Measurements from ENCODE around the gene IL17C. TPM values are rescaled to one million over a fixed set of nuclear protein-coding genes. Genes with fewer than 3 reads are reported as not detected.

The IL17C gene
- total RNA-seq, 2 donors from 2014 or later = 0.97 TPM; not detected in 1

DNA sequence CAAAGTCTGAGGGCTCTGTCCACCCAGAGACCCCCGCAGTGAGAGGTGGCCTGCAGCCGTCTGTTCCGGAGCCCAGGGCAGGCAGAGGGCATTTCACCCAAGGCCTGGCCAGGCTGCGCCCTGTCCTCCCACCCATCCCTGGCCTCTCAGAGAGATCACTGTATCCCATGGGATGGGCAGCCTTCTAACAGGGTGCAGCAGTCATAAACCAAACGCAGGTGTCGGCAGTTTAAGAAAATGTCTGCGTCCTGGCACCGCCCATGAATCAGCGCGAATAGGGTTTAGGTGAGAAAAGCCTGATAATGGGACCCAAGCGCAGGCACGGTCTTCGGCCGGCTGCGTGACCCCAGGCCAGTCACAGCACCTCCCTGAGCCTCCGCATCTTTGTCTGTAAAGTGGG lies 7.1 kb downstream of the IL17C start:
- Histone ChIP-seq H3K9me3 (no peaks in the 10 kb centered on the region), H3K27me3 (replicated peaks; ENCODE audit: insufficient read depth) (peaks cover 4% of the 10 kb centered on the region), H3K4me1 (replicated peaks) (no peaks in the 10 kb centered on the region), H3K27ac (no peak overlapping the region), H3K36me3 (no peaks in the 10 kb centered on the region), H3K4me3 (no peak overlapping the region)
- DNase-seq (ENCODE audit: low spot score) = no peak
- WGBS = 90% methylated on average over 16 of the region's 16 CpGs
- TF ChIP-seq, protein P1, sequence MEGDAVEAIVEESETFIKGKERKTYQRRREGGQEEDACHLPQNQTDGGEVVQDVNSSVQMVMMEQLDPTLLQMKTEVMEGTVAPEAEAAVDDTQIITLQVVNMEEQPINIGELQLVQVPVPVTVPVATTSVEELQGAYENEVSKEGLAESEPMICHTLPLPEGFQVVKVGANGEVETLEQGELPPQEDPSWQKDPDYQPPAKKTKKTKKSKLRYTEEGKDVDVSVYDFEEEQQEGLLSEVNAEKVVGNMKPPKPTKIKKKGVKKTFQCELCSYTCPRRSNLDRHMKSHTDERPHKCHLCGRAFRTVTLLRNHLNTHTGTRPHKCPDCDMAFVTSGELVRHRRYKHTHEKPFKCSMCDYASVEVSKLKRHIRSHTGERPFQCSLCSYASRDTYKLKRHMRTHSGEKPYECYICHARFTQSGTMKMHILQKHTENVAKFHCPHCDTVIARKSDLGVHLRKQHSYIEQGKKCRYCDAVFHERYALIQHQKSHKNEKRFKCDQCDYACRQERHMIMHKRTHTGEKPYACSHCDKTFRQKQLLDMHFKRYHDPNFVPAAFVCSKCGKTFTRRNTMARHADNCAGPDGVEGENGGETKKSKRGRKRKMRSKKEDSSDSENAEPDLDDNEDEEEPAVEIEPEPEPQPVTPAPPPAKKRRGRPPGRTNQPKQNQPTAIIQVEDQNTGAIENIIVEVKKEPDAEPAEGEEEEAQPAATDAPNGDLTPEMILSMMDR (IDR thresholded peaks at IDR 0.05) = no peak
- TF ChIP-seq POLR2AphosphoS5 (IDR thresholded peaks at IDR 0.05) (no peak), POLR2A (IDR thresholded peaks at IDR 0.05) (no peak)
- intact Hi-C loops (cut with DNase I) = no loop called here

DNA sequence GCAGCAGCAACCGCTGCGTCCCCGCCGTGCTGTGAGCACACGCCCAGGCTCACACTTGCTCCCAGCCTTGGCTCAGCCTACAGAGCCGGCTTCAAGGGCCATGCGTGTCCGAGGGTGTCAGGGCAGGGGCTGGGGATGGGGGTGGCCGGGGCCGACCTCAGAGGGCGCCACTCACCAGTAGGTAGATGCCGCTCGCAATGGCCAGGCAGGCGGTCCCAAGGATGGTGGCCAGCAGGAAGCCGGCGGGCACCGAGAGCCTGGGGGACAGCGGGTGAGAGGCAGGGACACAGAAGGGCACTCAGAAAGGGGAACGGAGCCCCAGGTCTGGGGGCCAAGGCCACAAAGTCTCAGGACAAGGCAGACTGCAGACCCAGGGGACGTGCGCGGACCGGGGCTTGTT lies 7.6 kb downstream of the IL17C start:
- Histone ChIP-seq H3K9me3 (no peaks in the 10 kb centered on the region), H3K36me3 (no peaks in the 10 kb centered on the region), H3K27ac (no peak overlapping the region), H3K4me3 (no peak overlapping the region), H3K4me1 (replicated peaks) (no peaks in the 10 kb centered on the region), H3K27me3 (replicated peaks; ENCODE audit: insufficient read depth) (no peaks in the 10 kb centered on the region)
- intact Hi-C loops (cut with DNase I) = no loop called here
- 90% methylated on average over 23 of the region's 23 CpGs for WGBS
- TF ChIP-seq POLR2A (IDR thresholded peaks at IDR 0.05) (no peak), POLR2AphosphoS5 (IDR thresholded peaks at IDR 0.05) (no peak)
- TF ChIP-seq, protein P1 (IDR thresholded peaks at IDR 0.05) = no peak
- no peak for DNase-seq (ENCODE audit: low spot score)

DNA sequence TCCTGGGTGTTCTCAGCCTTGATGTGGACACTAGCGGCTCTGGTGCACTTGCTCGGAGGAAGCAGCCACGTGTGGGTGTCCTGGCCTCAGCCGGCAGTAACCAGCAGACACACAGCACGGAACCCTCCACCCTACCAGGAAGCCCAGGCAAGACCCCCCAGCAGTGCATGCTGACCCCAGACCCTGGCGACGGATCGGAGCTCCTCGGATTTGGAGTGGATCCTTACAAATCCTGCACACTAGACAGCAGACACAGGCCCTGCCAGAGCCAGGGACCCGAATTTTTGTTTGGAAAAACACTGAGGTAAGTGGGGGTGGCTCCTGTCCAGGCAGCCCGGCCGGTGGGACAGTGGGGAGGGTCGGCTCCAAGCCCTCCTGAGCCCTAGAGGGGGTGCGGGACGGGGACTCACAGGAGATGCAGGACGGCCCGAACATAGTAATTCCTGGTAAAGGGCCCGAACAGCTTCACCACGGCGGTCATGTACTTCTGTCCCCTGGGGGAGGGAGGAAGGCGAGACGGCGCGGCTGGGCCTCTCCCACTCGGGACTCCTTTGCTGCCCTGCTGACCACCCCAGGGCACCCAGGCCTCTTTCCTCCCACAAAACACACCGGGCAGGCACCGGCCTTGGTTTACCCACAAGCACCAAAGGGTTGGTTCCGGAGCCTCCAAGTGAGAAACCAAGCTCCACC lies 8.1 kb downstream of the IL17C start:
- intact Hi-C loops (cut with DNase I) = no loop called here
- no peaks in the 10 kb centered on the region for H3K36me3 ChIP-seq
- H3K4me3 ChIP-seq = no peak overlapping the region
- H3K9me3 ChIP-seq = no peaks in the 10 kb centered on the region
- TF ChIP-seq POLR2AphosphoS5 (IDR thresholded peaks at IDR 0.05) (no peak), POLR2A (IDR thresholded peaks at IDR 0.05) (no peak)
- TF ChIP-seq, protein P1 (IDR thresholded peaks at IDR 0.05) = no peak
- H3K27ac ChIP-seq = no peak overlapping the region
- no peak for DNase-seq (ENCODE audit: low spot score)
- H3K4me1 ChIP-seq (replicated peaks) = no peaks in the 10 kb centered on the region
- no peaks in the 10 kb centered on the region for H3K27me3 ChIP-seq (replicated peaks; ENCODE audit: insufficient read depth)
- 89% methylated on average over 28 of the region's 28 CpGs for WGBS

DNA sequence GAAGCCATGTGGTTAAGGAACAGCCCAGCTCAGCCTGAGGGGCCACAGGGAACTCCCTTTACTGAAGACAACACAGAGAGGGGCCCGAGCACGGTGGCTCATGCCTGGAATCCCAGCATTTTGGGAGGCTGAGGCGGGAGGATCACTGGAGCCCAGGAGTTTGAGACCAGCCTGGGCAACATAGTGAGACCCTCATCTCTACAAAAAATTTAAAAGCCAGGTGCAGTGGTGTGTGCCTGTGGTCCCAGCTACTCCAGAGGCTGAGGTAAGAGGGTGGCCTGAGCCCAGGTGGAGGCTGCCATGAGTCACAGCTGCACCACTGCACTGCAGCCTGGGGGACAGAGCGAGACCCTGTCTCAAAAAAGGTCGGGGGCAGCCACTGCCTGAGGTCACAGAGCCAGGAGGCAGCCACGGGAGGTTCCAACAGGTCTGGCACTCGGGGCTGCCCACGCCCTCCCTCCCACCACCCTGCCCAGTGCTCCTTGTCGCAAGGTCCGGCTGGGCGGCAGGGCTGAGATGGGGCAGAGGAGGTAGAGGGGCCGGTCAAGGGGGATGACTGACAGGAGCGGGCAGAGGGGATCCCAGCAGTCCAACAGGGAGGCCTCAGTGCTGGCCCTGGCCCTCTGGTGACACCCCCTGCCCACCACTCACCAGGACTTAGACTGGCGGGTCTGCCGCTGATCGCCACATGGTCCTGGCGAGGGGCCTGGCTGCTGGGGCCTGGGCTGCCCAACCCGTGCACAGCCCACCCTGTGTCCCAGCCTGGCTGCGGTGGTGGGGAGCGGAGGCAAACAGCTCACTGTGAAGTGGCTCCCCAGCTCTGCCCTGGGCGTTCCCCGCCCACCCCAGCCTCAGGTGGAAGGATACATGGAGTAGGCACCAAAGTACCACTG lies 9.1 kb downstream of the IL17C start:
- Histone ChIP-seq H3K4me1 (replicated peaks) (no peaks in the 10 kb centered on the region), H3K27ac (no peak overlapping the region), H3K9me3 (no peaks in the 10 kb centered on the region), H3K4me3 (no peak overlapping the region), H3K36me3 (no peaks in the 10 kb centered on the region), H3K27me3 (replicated peaks; ENCODE audit: insufficient read depth) (no peaks in the 10 kb centered on the region)
- intact Hi-C loops (cut with DNase I) = no loop called here
- TF ChIP-seq, protein P1 (IDR thresholded peaks at IDR 0.05) = no peak
- no peak for DNase-seq (ENCODE audit: low spot score)
- WGBS = 91% methylated on average over 22 of the region's 22 CpGs

Data from prostate gland (tissue), 2 donors.